Smooth muscle cell (in vitro differentiated cells): ENCODE results near the gene CAMK2D. TPM values are rescaled to one million over a fixed set of nuclear protein-coding genes. Genes with fewer than 3 reads are reported as not detected.

Source experiments
- DNase-seq: peaks from one replicate; lab custom pipeline; 2025; ENCODE audit not compliant: unreplicated experiment; lab: John Stamatoyannopoulos, UW
- H2AFZ ChIP-seq: fragments of 200-600 bp; sonication (generic); 2 replicates; pipeline ENCODE4 v1.6.0; 2016; ENCODE audit warnings: antibody characterized with exemption, low read depth, mild to moderate bottlenecking
- H3F3A ChIP-seq: fragments of 200-600 bp; sonication (generic); 2 replicates; pipeline ENCODE4 v1.6.0; 2017; ENCODE audit warnings: antibody characterized with exemption, low read depth
- H3K27ac ChIP-seq: fragments of 200-600 bp; sonication (generic); 2 replicates; pipeline ENCODE4 v1.5.1; 2016; ENCODE audit warnings: low read depth, mild to moderate bottlenecking
- H3K27me3 ChIP-seq: fragments of 200-600 bp; sonication (generic); 2 replicates; pipeline ENCODE4 v1.6.1; 2016; ENCODE audit warnings: low read depth, mild to moderate bottlenecking
- H3K36me3 ChIP-seq: fragments of 200-600 bp; sonication (generic); 2 replicates; pipeline ENCODE4 v1.5.1; 2016; ENCODE audit warnings: low read depth
- H3K4me1 ChIP-seq: fragments of 200-600 bp; sonication (generic); 2 replicates; pipeline ENCODE4 v1.5.1; 2016; ENCODE audit warnings: low read depth
- H3K4me2 ChIP-seq: fragments of 200-600 bp; sonication (generic); 2 replicates; pipeline ENCODE4 v1.6.0; 2016; ENCODE audit warnings: mild to moderate bottlenecking
- H3K4me3 ChIP-seq: fragments of 200-600 bp; sonication (generic); 2 replicates; pipeline ENCODE4 v1.5.1; 2016; ENCODE audit warnings: mild to moderate bottlenecking
- H3K79me2 ChIP-seq: fragments of 200-600 bp; sonication (generic); 2 replicates; pipeline ENCODE4 v1.6.0; 2016; ENCODE audit warnings: low read depth, mild to moderate bottlenecking
- H3K9ac ChIP-seq: fragments of 200-600 bp; sonication (generic); 2 replicates; pipeline ENCODE4 v1.6.0; 2016; ENCODE audit warnings: low read depth
- H3K9me3 ChIP-seq: fragments of 200-600 bp; sonication (generic); replicated peaks from 2 replicates; pipeline ENCODE4 v1.5.1; 2016; ENCODE audit warnings: low read depth
- H4K20me1 ChIP-seq: fragments of 200-600 bp; sonication (generic); 2 replicates; pipeline ENCODE4 v1.6.0; 2016; ENCODE audit warnings: low read depth
- WGBS: methylation state at CpG from one replicate; pipeline ENCODE4 v1.1.7; 2016; ENCODE audit warnings: low lambda C conversion rate; 5-methylcytosine and 5-hydroxymethylcytosine counted together
- polyA plus RNA-seq: library from polyadenylated mRNA; unstranded; fragments of >200 nt; fragmentation: Nextera tagmentation; extraction: Ambion mirVana; gene quantifications from 2 replicates; pipeline ENCODE4 v1.2.1, GENCODE V29; 2016
- total RNA-seq: library from RNA; depleted of rRNA; stranded (reverse); fragments of >200 nt; gene quantifications from 2 replicates; pipeline ENCODE4 v1.2.3, GENCODE V29; 2014
- TF ChIP-seq, protein P1 (sequence below): fragments of 200-600 bp; sonication (generic); IDR thresholded peaks from 2 replicates; pipeline ENCODE4 v1.5.1; 2017; ENCODE audit warnings: borderline replicate concordance, mild to moderate bottlenecking, antibody characterized with exemption; ENCODE audit not compliant: insufficient read depth, poor library complexity, severe bottlenecking

Gene CAMK2D
- total and polyA plus RNA-seq, 2 experiments from 2014 or later = 17.2 to 36.0 TPM

DNA sequence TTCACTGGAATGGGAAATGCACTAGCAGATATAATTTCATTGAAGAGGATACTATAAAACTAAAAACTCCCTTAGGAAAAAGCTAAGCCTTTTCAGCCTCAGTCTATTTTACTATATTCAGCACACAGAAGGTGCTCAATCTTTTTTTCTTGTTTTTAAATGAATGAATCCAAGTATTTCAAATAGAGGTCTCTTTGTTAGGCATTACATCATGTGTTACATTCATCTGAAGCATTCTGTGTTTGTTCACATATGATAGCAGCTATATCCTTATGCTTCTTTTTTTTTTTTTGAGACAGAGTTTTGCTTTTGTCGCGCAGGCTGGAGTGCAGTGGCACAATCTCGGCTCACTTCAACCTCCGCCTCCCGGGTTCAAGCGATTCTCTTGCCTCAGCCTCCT, 278.4 kb downstream of the CAMK2D start:
- Histone ChIP-seq H3K4me2 (no peak overlapping the region), H3K9ac (no peak overlapping the region), H3K27me3 (no peaks in the 10 kb centered on the region), H3F3A (no peaks in the 10 kb centered on the region), H4K20me1 (no peaks in the 10 kb centered on the region), H3K27ac (no peak overlapping the region), H3K36me3 (peaks cover 5% of the 10 kb centered on the region), H3K79me2 (no peaks in the 10 kb centered on the region), H2AFZ (no peak overlapping the region), H3K4me1 (no peaks in the 10 kb centered on the region), H3K9me3 (no peaks in the 10 kb centered on the region), H3K4me3 (no peak overlapping the region)
- no peak for DNase-seq
- 92% methylated on average over 6 of the region's 6 CpGs for WGBS
- TF ChIP-seq, protein P1, sequence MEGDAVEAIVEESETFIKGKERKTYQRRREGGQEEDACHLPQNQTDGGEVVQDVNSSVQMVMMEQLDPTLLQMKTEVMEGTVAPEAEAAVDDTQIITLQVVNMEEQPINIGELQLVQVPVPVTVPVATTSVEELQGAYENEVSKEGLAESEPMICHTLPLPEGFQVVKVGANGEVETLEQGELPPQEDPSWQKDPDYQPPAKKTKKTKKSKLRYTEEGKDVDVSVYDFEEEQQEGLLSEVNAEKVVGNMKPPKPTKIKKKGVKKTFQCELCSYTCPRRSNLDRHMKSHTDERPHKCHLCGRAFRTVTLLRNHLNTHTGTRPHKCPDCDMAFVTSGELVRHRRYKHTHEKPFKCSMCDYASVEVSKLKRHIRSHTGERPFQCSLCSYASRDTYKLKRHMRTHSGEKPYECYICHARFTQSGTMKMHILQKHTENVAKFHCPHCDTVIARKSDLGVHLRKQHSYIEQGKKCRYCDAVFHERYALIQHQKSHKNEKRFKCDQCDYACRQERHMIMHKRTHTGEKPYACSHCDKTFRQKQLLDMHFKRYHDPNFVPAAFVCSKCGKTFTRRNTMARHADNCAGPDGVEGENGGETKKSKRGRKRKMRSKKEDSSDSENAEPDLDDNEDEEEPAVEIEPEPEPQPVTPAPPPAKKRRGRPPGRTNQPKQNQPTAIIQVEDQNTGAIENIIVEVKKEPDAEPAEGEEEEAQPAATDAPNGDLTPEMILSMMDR = no peak

DNA sequence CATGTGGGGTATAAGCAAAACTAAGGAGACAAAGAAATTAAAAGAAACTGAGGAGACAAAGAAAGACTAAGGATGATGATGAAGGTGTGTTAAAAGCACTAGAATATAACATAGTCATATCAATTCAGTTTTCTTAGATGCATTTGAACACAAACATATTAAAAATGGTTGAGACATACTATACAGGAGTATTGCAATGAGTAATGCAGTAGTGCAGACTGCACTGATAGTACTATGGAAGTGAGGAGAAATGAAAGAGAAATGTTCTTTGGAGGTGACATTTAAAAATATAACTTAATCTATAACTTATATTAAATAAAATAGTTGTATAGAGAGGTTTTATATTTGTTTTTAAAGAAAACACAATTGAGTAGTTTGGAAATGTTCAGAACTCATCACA, 279.2 kb downstream of the CAMK2D start:
- no peak overlapping the region for H3K4me2 ChIP-seq
- DNase-seq = no peak
- H3K36me3 ChIP-seq = peaks cover 6% of the 10 kb centered on the region
- no peaks in the 10 kb centered on the region for H3F3A ChIP-seq
- no peaks in the 10 kb centered on the region for H3K9me3 ChIP-seq
- H3K4me1 ChIP-seq = no peaks in the 10 kb centered on the region
- no peak overlapping the region for H3K27ac ChIP-seq
- no peaks in the 10 kb centered on the region for H4K20me1 ChIP-seq
- H2AFZ ChIP-seq = no peak overlapping the region
- H3K4me3 ChIP-seq = no peak overlapping the region
- TF ChIP-seq, protein P1 = no peak
- no peaks in the 10 kb centered on the region for H3K79me2 ChIP-seq
- H3K27me3 ChIP-seq = no peaks in the 10 kb centered on the region
- no peak overlapping the region for H3K9ac ChIP-seq

DNA sequence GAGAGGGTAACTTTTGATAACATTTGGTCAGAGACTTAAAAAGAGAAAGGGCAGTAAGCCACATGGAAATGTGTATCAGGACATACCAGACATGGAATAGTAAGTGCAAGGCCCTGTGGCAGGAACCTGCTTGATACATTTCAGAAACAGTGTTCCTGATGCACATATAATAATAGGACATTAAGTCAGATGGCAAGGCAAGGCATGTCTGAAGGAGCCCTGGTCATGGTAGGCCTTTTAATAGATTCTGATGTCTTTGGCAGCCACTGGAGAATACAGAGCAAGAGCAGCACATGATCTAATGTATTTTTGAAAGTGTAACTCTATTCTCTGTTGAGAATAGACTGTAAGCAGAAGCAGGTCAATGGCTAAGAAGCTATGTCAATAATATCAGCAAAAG, 279.7 kb downstream of the CAMK2D start:
- no peaks in the 10 kb centered on the region for H4K20me1 ChIP-seq
- TF ChIP-seq, protein P1 = no peak
- H3K27ac ChIP-seq = no peak overlapping the region
- no peak overlapping the region for H3K4me2 ChIP-seq
- no peaks in the 10 kb centered on the region for H3K79me2 ChIP-seq
- H3K27me3 ChIP-seq = no peaks in the 10 kb centered on the region
- H3K4me1 ChIP-seq = no peaks in the 10 kb centered on the region
- no peaks in the 10 kb centered on the region for H3F3A ChIP-seq
- H3K4me3 ChIP-seq = no peak overlapping the region
- DNase-seq = no peak
- no peak overlapping the region for H3K9ac ChIP-seq
- no peaks in the 10 kb centered on the region for H3K9me3 ChIP-seq
- H2AFZ ChIP-seq = no peak overlapping the region
- peaks cover 6% of the 10 kb centered on the region for H3K36me3 ChIP-seq

DNA sequence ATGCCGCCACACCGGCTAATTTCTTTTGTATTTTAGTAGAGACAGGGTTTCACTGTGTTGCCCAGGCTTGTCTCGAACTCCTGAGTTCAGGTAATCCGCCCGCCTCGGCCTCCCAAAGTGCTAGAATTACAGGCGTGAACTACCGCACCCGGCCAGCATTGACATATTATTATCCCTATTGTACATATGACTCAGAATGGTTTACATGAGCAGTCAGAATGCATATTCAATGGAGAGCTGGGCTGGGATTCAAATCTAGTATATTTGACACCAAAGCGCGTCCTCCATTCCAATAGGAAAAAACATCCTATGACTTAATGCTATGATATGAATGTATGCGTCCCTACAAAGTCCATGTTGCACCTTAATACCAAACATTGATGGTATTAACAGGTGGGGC, 281.4 kb downstream of the CAMK2D start:
- H3K4me3 ChIP-seq = no peak overlapping the region
- peaks cover 4% of the 10 kb centered on the region for H3F3A ChIP-seq
- no peaks in the 10 kb centered on the region for H4K20me1 ChIP-seq
- no peak for DNase-seq
- H3K79me2 ChIP-seq = no peaks in the 10 kb centered on the region
- peaks cover 6% of the 10 kb centered on the region for H3K36me3 ChIP-seq
- H3K27ac ChIP-seq = no peak overlapping the region
- TF ChIP-seq, protein P1 = no peak
- whole genome bisulfite sequencing = 97% methylated on average over 12 of the region's 12 CpGs
- no peaks in the 10 kb centered on the region for H3K27me3 ChIP-seq
- no peaks in the 10 kb centered on the region for H3K4me1 ChIP-seq
- no peak overlapping the region for H3K9ac ChIP-seq
- no peaks in the 10 kb centered on the region for H3K9me3 ChIP-seq
- H2AFZ ChIP-seq = no peak overlapping the region
- H3K4me2 ChIP-seq = no peak overlapping the region
